LNCAP (cell line): ENCODE results near the gene IRF7.
A peak's percentile ranks its signal among the peaks of the same experiment; 100 is the strongest.

Experiments
- CTCF ChIP-seq: fragments of 450-650 bp; IDR thresholded peaks from 2 replicates; pipeline ENCODE4 v1.5.1; 2017; ENCODE audit warnings: mild to moderate bottlenecking

The IRF7 gene

GRCh38 chr11:615504-616319, at the start of gene IRF7:
IRF7 (minus strand) TSS chr11:615950; CDS start chr11:615364, 586 bp downstream.
- TF ChIP-seq CTCF, result no peak

- no peak for TF ChIP-seq CTCF
Observed at GRCh38 chr11:665062-665703, 49.4 kb upstream of the IRF7 start.

- TF ChIP-seq CTCF, result peak; percentile 79
Observed at GRCh38 chr11:662689-663274, 47.0 kb upstream of the IRF7 start.

- no peak for TF ChIP-seq CTCF
Observed at GRCh38 chr11:660681-661444, 45.1 kb upstream of the IRF7 start.

GRCh38 chr11:660281-660680, 44.5 kb upstream of the IRF7 start:
- no peak for TF ChIP-seq CTCF

GRCh38 chr11:659532-660085, 43.9 kb upstream of the IRF7 start:
- no peak for TF ChIP-seq CTCF

- no peak for TF ChIP-seq CTCF
Observed at GRCh38 chr11:657691-658126, 42.0 kb upstream of the IRF7 start.
